22Rv1 (cell line): ENCODE measurements around the gene LRRC25.

ENCODE experiments used
- ZFX ChIP-seq: fragments of 450-650 bp; IDR thresholded peaks from 2 replicates; pipeline ENCODE4 v1.6.1; 2017; ENCODE audit warnings: antibody characterized with exemption, borderline replicate concordance
- TF ChIP-seq, protein P1 (sequence below): fragments of 450-650 bp; IDR thresholded peaks from 2 replicates; pipeline ENCODE4 v1.5.1; 2017; ENCODE audit warnings: mild to moderate bottlenecking

DNA sequence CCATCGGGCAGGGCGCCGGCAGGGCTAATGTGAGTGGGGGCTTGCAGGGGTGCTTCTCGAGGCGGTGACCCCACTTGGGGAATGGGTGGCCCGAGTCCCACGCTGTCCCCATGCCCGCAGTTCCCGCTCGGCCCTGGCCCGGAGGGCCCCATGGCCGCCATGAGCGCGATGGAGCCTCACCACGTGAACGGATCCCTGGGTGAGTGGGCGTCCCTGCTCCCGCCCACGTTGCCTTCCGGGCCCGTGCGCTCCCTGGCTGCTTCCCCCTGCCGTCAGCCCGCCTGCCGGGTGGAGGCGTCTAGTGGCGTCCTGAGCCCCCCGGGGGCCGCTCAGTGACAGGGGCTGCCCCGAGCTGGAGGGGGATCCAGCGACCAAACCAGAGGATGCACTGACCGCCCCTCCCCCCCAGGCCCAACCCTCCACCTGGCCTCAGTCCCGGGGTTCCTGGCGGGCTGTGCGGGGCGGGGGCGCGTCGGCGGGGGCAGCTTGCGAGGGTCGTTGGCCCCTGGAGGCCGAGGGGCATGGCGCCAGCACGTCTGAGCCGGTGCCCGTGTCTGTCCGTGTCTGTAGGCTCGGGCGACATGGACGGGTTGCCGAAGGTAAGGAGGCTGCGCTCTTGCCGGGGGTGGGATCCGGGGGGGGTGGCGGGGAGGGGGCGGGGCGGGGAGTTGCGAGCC, 35.7 kb upstream of the LRRC25 start:
- TF ChIP-seq, protein P1, sequence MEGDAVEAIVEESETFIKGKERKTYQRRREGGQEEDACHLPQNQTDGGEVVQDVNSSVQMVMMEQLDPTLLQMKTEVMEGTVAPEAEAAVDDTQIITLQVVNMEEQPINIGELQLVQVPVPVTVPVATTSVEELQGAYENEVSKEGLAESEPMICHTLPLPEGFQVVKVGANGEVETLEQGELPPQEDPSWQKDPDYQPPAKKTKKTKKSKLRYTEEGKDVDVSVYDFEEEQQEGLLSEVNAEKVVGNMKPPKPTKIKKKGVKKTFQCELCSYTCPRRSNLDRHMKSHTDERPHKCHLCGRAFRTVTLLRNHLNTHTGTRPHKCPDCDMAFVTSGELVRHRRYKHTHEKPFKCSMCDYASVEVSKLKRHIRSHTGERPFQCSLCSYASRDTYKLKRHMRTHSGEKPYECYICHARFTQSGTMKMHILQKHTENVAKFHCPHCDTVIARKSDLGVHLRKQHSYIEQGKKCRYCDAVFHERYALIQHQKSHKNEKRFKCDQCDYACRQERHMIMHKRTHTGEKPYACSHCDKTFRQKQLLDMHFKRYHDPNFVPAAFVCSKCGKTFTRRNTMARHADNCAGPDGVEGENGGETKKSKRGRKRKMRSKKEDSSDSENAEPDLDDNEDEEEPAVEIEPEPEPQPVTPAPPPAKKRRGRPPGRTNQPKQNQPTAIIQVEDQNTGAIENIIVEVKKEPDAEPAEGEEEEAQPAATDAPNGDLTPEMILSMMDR = no peak
- TF ChIP-seq ZFX = no peak
